IMR-90 (cell line): Measurements from ENCODE around the gene TRAF3. TPM values are rescaled to one million over a fixed set of nuclear protein-coding genes. Genes with fewer than 3 reads are reported as not detected.

Source experiments
- ATAC-seq: fragments of 200-7000 bp; cut with Tn5 transposase; 2 replicates; pipeline ENCODE4 v1.9.1; 2020; ENCODE audit warnings: low read depth, mild to moderate bottlenecking, moderate library complexity
- BruUV-seq: library from RNA; stranded (reverse); fragments of 400-500 nt; replicated peaks from 2 replicates; lab custom pipeline; 2021; lab: Mats Ljungman, UMichigan
- CTCF ChIA-PET: fragments of 300-600 bp; formaldehyde crosslinking; extraction: SDS; loops from one replicate; lab custom pipeline; 2021; ENCODE audit warnings: antibody characterized with exemption; lab: Yijun Ruan, JAX
- POLR2A ChIA-PET: fragments of 300-600 bp; sonication (Branson Sonifier 250); formaldehyde crosslinking; loops from one replicate; lab custom pipeline; 2022; ENCODE audit warnings: antibody characterized with exemption; ENCODE audit not compliant: unreplicated experiment; lab: Charles Lee
- DNase-seq: peaks from one replicate; pipeline ENCODE4 v3.0.0; 2013
- H2AFZ ChIP-seq: replicated peaks from 2 replicates; pipeline ENCODE3; 2013; ENCODE audit warnings: low read length, mild to moderate bottlenecking; ENCODE audit not compliant: poor library complexity
- H2AK5ac ChIP-seq: 2 replicates; pipeline ENCODE4 v1.6.1; 2013; ENCODE audit warnings: low read depth, low read length, inconsistent platforms
- H2AK9ac ChIP-seq: replicated peaks from 2 replicates; pipeline ENCODE3; 2013; ENCODE audit warnings: mild to moderate bottlenecking, low read depth, low read length, moderate library complexity; ENCODE audit not compliant: poor library complexity
- H2BK120ac ChIP-seq: 2 replicates; pipeline ENCODE4 v1.6.1; 2013; ENCODE audit warnings: low read depth, low read length, inconsistent platforms
- H2BK15ac ChIP-seq: 3 replicates; pipeline ENCODE4 v1.6.1; 2013; ENCODE audit warnings: low read depth, low read length, inconsistent platforms
- H2BK20ac ChIP-seq: 2 replicates; pipeline ENCODE4 v1.6.1; 2013; ENCODE audit warnings: low read depth, mild to moderate bottlenecking, inconsistent platforms, low read length, moderate library complexity
- H2BK5ac ChIP-seq: 2 replicates; pipeline ENCODE4 v1.6.1; 2013; ENCODE audit warnings: mild to moderate bottlenecking, low read depth, low read length, inconsistent platforms; ENCODE audit not compliant: poor library complexity, severe bottlenecking
- H3K14ac ChIP-seq: replicated peaks from 2 replicates; pipeline ENCODE4 v1.6.1; 2013; ENCODE audit warnings: low read depth, low read length, inconsistent platforms
- H3K18ac ChIP-seq: 2 replicates; pipeline ENCODE4 v1.6.1; 2013; ENCODE audit warnings: low read depth, low read length, control low read depth
- H3K23ac ChIP-seq: 2 replicates; pipeline ENCODE4 v1.6.1; 2013; ENCODE audit warnings: low read depth, low read length, inconsistent platforms
- H3K27ac ChIP-seq: 2 replicates; pipeline ENCODE4 v1.5.1; 2013; ENCODE audit warnings: mild to moderate bottlenecking, control low read depth, low read length; ENCODE audit not compliant: insufficient read depth
- H3K27me3 ChIP-seq: 2 replicates; pipeline ENCODE4 v1.6.1; 2013; ENCODE audit warnings: low read length; ENCODE audit not compliant: control insufficient read depth, insufficient read depth
- H3K36me3 ChIP-seq: 2 replicates; pipeline ENCODE4 v1.6.1; 2013; ENCODE audit warnings: low read length, mixed read lengths; ENCODE audit not compliant: control insufficient read depth, insufficient read depth
- H3K4ac ChIP-seq: 2 replicates; pipeline ENCODE4 v1.6.1; 2013; ENCODE audit warnings: low read depth, low read length, inconsistent platforms
- H3K4me1 ChIP-seq: 2 replicates; pipeline ENCODE4 v1.6.1; 2013; ENCODE audit warnings: low read length, mixed read lengths; ENCODE audit not compliant: control insufficient read depth, insufficient read depth
- H3K4me2 ChIP-seq: 2 replicates; pipeline ENCODE4 v1.6.1; 2013; ENCODE audit warnings: low read depth, mild to moderate bottlenecking, control low read depth, low read length, moderate library complexity
- H3K4me3 ChIP-seq: 2 replicates; pipeline ENCODE4 v1.5.1; 2013; ENCODE audit warnings: low read depth, mild to moderate bottlenecking, control low read depth, low read length, moderate library complexity; ENCODE audit not compliant: insufficient read depth
- H3K56ac ChIP-seq: 2 replicates; pipeline ENCODE4 v1.6.1; 2013; ENCODE audit warnings: low read length, inconsistent platforms; ENCODE audit not compliant: insufficient read depth; ENCODE audit errors: extremely low read depth
- H3K79me1 ChIP-seq, 2 experiments: 2 replicates each; pipeline ENCODE4 v1.6.1; 2013; ENCODE audit warnings: low read length in 2 of 2, inconsistent platforms in 1 of 2, low read depth in 1 of 2
- H3K9ac ChIP-seq: 2 replicates; pipeline ENCODE4 v1.6.1; 2013; ENCODE audit warnings: low read depth, low read length, control low read depth
- H3K9me1 ChIP-seq: 2 replicates; pipeline ENCODE4 v1.6.1; 2013; ENCODE audit warnings: low read length, inconsistent platforms; ENCODE audit not compliant: insufficient read depth
- H3K9me3 ChIP-seq: 2 replicates; pipeline ENCODE4 v1.6.1; 2013; ENCODE audit warnings: low read length; ENCODE audit not compliant: control insufficient read depth, insufficient read depth
- H4K20me1 ChIP-seq: 2 replicates; pipeline ENCODE4 v1.6.1; 2013; ENCODE audit warnings: low read length, inconsistent platforms; ENCODE audit not compliant: insufficient read depth
- H4K5ac ChIP-seq: 2 replicates; pipeline ENCODE4 v1.6.1; 2013; ENCODE audit warnings: mild to moderate bottlenecking, low read depth, low read length, control low read depth
- H4K8ac ChIP-seq, 2 experiments: 2 replicates each; pipeline ENCODE4 v1.6.1; 2013; ENCODE audit warnings: low read depth in 2 of 2, low read length in 2 of 2, control low read depth in 1 of 2, inconsistent platforms in 1 of 2
- H4K91ac ChIP-seq: 2 replicates; pipeline ENCODE4 v1.6.1; 2013; ENCODE audit warnings: low read depth, low read length, inconsistent platforms; ENCODE audit not compliant: insufficient read depth
- BHLHE40 ChIP-seq: fragments of 150-350 bp; IDR thresholded peaks from 2 replicates; pipeline ENCODE4 v1.6.1; 2016; ENCODE audit warnings: mild to moderate bottlenecking, low read depth, low read length
- CEBPB ChIP-seq: IDR thresholded peaks from 2 replicates; pipeline ENCODE4 v1.6.1; 2012; ENCODE audit warnings: low read depth, low read length, improper control_type of control experiment
- CHD1 ChIP-seq: IDR thresholded peaks from 2 replicates; pipeline ENCODE4 v1.6.1; 2012; ENCODE audit warnings: low read depth, low read length, improper control_type of control experiment
- MAFK ChIP-seq: IDR thresholded peaks from 2 replicates; pipeline ENCODE4 v1.6.1; 2012; ENCODE audit warnings: low read depth, low read length, improper control_type of control experiment
- MAZ ChIP-seq: IDR thresholded peaks from 2 replicates; pipeline ENCODE4 v1.6.1; 2012; ENCODE audit warnings: low read depth, mild to moderate bottlenecking, low read length, improper control_type of control experiment, moderate library complexity, borderline replicate concordance
- MXI1 ChIP-seq: IDR thresholded peaks from 2 replicates; pipeline ENCODE4 v1.6.1; 2012; ENCODE audit warnings: low read depth, mild to moderate bottlenecking, low read length, moderate library complexity, borderline replicate concordance
- POLR2A ChIP-seq: IDR thresholded peaks from 2 replicates; pipeline ENCODE4 v1.6.1; 2012; ENCODE audit warnings: mild to moderate bottlenecking, low read depth, low read length
- RAD21 ChIP-seq: IDR thresholded peaks from 2 replicates; pipeline ENCODE4 v1.6.1; 2012; ENCODE audit warnings: low read length, improper control_type of control experiment
- RCOR1 ChIP-seq: IDR thresholded peaks from 2 replicates; pipeline ENCODE4 v1.6.1; 2012; ENCODE audit warnings: mild to moderate bottlenecking, low read length, improper control_type of control experiment; ENCODE audit not compliant: insufficient replicate concordance
- RFX5 ChIP-seq: IDR thresholded peaks from 2 replicates; pipeline ENCODE4 v1.8.0; 2012; ENCODE audit warnings: low read depth, mild to moderate bottlenecking, low read length, moderate library complexity
- SMC3 ChIP-seq: fragments of 150-350 bp; IDR thresholded peaks from 2 replicates; pipeline ENCODE4 v1.6.1; 2016; ENCODE audit warnings: low read depth, mild to moderate bottlenecking, antibody characterized with exemption, low read length, moderate library complexity
- WGBS, 2 experiments: methylation state at CpG; one replicate each; pipeline versions ENCODE4 v1.1.5 to v1.1.7; 2013; ENCODE audit warnings: missing lambda C conversion rate in 2 of 2; ENCODE audit not compliant: insufficient read length in 1 of 2; ENCODE audit errors: extremely low coverage in 2 of 2; 5-methylcytosine and 5-hydroxymethylcytosine counted together
- dilution Hi-C: fragments of 300-500 bp; cut with HindIII; formaldehyde crosslinking; loops from one replicate; pipeline ENCODE4 v1.14.3; 2018; ENCODE audit warnings: low sequenced_read_pairs; ENCODE audit not compliant: unreplicated experiment
- in situ Hi-C: fragments of 300-500 bp; cut with MboI; formaldehyde crosslinking; loops from 3 replicates; pipeline ENCODE4 v1.14.3; 2019; ENCODE audit warnings: low sequenced_read_pairs, inconsistent platforms, mixed read lengths
- intact Hi-C: fragments of 100-400 bp; cut with micrococcal nuclease; formaldehyde crosslinking; loops from 2 replicates; pipeline ENCODE4 v1.10.0; 2022
- polyA plus RNA-seq, 3 experiments: library from polyadenylated mRNA; depleted of rRNA; stranded (reverse); fragments of >200 nt; gene quantifications; 2 replicates each; pipeline ENCODE4 v1.2.3, GENCODE V29; 2012; ENCODE audit warnings: low replicate concordance in 1 of 3
- total RNA-seq: library from RNA; depleted of rRNA; stranded (reverse); fragments of >200 nt; gene quantifications from 2 replicates; pipeline ENCODE4 v1.2.3, GENCODE V29; 2012
- TF ChIP-seq, protein P1 (sequence below): fragments of 150-350 bp; IDR thresholded peaks from 2 replicates; pipeline ENCODE4 v1.6.1; 2017; ENCODE audit warnings: mild to moderate bottlenecking, antibody characterized with exemption, low read length, low read depth
- TF ChIP-seq, protein P2 (sequence below): fragments of 150-350 bp; IDR thresholded peaks from 2 replicates; pipeline ENCODE4 v1.6.1; 2016; ENCODE audit warnings: low read depth, mild to moderate bottlenecking, low read length, moderate library complexity, borderline replicate concordance
- TF ChIP-seq, protein P3 (sequence below): conservative IDR thresholded peaks from 2 replicates; pipeline ENCODE4 v1.5.1; 2012; ENCODE audit warnings: mild to moderate bottlenecking, low read depth, low read length, improper control_type of control experiment

The TRAF3 gene
- total and polyA plus RNA-seq, 2 of the 4 experiments (the other 2 are of a cell fraction), result 21.2 to 25.3 TPM

- ChIA-PET CTCF (no interaction called here), POLR2A (no interaction called here)
- H4K20me1 ChIP-seq, result peaks cover 45% of the 10 kb centered on the region
- no peak overlapping the region for H3K4ac ChIP-seq
- intact Hi-C loops (no loop called here), in situ Hi-C loops (no loop called here), dilution Hi-C loops (no loop called here)
- H3K27ac ChIP-seq, result no peak overlapping the region
- H3K23ac ChIP-seq, result no peak overlapping the region
- peaks cover 1% of the 10 kb centered on the region; the same call in 1 of the 2 replicates for H3K36me3 ChIP-seq
- no peak for DNase-seq
- no peak overlapping the region for H3K18ac ChIP-seq
- H2BK15ac ChIP-seq, result no peak overlapping the region
- no peaks in the 10 kb centered on the region for H3K9me3 ChIP-seq
- H3K4me3 ChIP-seq, result no peak overlapping the region
- H4K5ac ChIP-seq, result no peak overlapping the region
- no peak overlapping the region for H4K8ac ChIP-seq
- WGBS, 2 experiments, result no CpG with 5 or more reads among the region's 2 CpGs
- peaks cover 36 to 61% of the 10 kb centered on the region in 2 experiments for H3K79me1 ChIP-seq
- TF ChIP-seq MXI1, result no peak
- no peak for TF ChIP-seq RCOR1
- TF ChIP-seq BHLHE40, result no peak
- TF ChIP-seq, protein P1, sequence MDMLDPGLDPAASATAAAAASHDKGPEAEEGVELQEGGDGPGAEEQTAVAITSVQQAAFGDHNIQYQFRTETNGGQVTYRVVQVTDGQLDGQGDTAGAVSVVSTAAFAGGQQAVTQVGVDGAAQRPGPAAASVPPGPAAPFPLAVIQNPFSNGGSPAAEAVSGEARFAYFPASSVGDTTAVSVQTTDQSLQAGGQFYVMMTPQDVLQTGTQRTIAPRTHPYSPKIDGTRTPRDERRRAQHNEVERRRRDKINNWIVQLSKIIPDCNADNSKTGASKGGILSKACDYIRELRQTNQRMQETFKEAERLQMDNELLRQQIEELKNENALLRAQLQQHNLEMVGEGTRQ, result no peak
- TF ChIP-seq MAZ, result no peak
- no peak for TF ChIP-seq CEBPB
- TF ChIP-seq MAFK, result no peak
- TF ChIP-seq CHD1, result no peak
- TF ChIP-seq RFX5, result no peak
- TF ChIP-seq, protein P2, sequence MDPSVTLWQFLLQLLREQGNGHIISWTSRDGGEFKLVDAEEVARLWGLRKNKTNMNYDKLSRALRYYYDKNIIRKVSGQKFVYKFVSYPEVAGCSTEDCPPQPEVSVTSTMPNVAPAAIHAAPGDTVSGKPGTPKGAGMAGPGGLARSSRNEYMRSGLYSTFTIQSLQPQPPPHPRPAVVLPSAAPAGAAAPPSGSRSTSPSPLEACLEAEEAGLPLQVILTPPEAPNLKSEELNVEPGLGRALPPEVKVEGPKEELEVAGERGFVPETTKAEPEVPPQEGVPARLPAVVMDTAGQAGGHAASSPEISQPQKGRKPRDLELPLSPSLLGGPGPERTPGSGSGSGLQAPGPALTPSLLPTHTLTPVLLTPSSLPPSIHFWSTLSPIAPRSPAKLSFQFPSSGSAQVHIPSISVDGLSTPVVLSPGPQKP, result no peak
- TF ChIP-seq, protein P3, sequence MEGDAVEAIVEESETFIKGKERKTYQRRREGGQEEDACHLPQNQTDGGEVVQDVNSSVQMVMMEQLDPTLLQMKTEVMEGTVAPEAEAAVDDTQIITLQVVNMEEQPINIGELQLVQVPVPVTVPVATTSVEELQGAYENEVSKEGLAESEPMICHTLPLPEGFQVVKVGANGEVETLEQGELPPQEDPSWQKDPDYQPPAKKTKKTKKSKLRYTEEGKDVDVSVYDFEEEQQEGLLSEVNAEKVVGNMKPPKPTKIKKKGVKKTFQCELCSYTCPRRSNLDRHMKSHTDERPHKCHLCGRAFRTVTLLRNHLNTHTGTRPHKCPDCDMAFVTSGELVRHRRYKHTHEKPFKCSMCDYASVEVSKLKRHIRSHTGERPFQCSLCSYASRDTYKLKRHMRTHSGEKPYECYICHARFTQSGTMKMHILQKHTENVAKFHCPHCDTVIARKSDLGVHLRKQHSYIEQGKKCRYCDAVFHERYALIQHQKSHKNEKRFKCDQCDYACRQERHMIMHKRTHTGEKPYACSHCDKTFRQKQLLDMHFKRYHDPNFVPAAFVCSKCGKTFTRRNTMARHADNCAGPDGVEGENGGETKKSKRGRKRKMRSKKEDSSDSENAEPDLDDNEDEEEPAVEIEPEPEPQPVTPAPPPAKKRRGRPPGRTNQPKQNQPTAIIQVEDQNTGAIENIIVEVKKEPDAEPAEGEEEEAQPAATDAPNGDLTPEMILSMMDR, result no peak
- no peak for TF ChIP-seq RAD21
- no peak for TF ChIP-seq SMC3
- no peak for TF ChIP-seq POLR2A
- no peak overlapping the region for H3K4me2 ChIP-seq
- H2BK20ac ChIP-seq, result no peak overlapping the region
- H3K14ac ChIP-seq, result no peak overlapping the region
- no peak overlapping the region for H2AK5ac ChIP-seq
- H3K4me1 ChIP-seq, result peaks cover 3% of the 10 kb centered on the region
- H3K9me1 ChIP-seq, result peaks cover 19% of the 10 kb centered on the region
- no peak; the same call in 1 of the 2 replicates for ATAC-seq
- H2BK120ac ChIP-seq, result no peak overlapping the region
- H2BK5ac ChIP-seq, result no peak overlapping the region
- H3K27me3 ChIP-seq, result no peaks in the 10 kb centered on the region
- H2AFZ ChIP-seq, result no peak overlapping the region
- no peak overlapping the region for H3K56ac ChIP-seq
- no TSS peak for BruUV-seq
- H2AK9ac ChIP-seq, result no peak overlapping the region
- H4K91ac ChIP-seq, result no peak overlapping the region
- H3K9ac ChIP-seq, result no peak overlapping the region
Measured at GRCh38 chr14:102811971-102812370, 34.7 kb downstream of the TRAF3 start.
